GM19099 (cell line): ENCODE results near the gene NCAPH2.

Experiments used
- POLR2A ChIP-seq: IDR thresholded peaks from 3 replicates; pipeline ENCODE4 v1.6.1; 2011; ENCODE audit warnings: low read depth; ENCODE audit not compliant: insufficient read length; ENCODE audit errors: extremely low read depth

NCAPH2 gene

GRCh38 chr22:50483106-50483505, 24.9 kb upstream of the NCAPH2 start:
- no peak for TF ChIP-seq POLR2A

- no peak for TF ChIP-seq POLR2A
Measured at GRCh38 chr22:50483556-50483955, 24.5 kb upstream of the NCAPH2 start.

GRCh38 chr22:50483977-50484853, 23.8 kb upstream of the NCAPH2 start:
- TF ChIP-seq POLR2A: no peak

GRCh38 chr22:50485221-50486131, 22.5 kb upstream of the NCAPH2 start:
- TF ChIP-seq POLR2A: no peak

GRCh38 chr22:50486561-50487289, 21.3 kb upstream of the NCAPH2 start, which contains the start of gene MIOX:
TSS of gene MIOX (plus strand) at chr22:50486859. CDS start at chr22:50486898, 39 bp downstream.
- no peak for TF ChIP-seq POLR2A

- no peak for TF ChIP-seq POLR2A
Measured at GRCh38 chr22:50487290-50488005, 20.6 kb upstream of the NCAPH2 start.

- no peak for TF ChIP-seq POLR2A
Measured at GRCh38 chr22:50488006-50488677, 19.9 kb upstream of the NCAPH2 start.

- no peak for TF ChIP-seq POLR2A
Measured at GRCh38 chr22:50488886-50489285, 19.1 kb upstream of the NCAPH2 start.

- TF ChIP-seq POLR2A: no peak
Measured at GRCh38 chr22:50489363-50490243, 18.4 kb upstream of the NCAPH2 start.

- no peak for TF ChIP-seq POLR2A
Measured at GRCh38 chr22:50490531-50491308, 17.3 kb upstream of the NCAPH2 start.

GRCh38 chr22:50497093-50497492, 10.9 kb upstream of the NCAPH2 start:
- no peak for TF ChIP-seq POLR2A

- no peak for TF ChIP-seq POLR2A
Measured at GRCh38 chr22:50498322-50498890, 9.6 kb upstream of the NCAPH2 start.
